ENCODE data around the gene PRLR.

The PRLR gene

DNA sequence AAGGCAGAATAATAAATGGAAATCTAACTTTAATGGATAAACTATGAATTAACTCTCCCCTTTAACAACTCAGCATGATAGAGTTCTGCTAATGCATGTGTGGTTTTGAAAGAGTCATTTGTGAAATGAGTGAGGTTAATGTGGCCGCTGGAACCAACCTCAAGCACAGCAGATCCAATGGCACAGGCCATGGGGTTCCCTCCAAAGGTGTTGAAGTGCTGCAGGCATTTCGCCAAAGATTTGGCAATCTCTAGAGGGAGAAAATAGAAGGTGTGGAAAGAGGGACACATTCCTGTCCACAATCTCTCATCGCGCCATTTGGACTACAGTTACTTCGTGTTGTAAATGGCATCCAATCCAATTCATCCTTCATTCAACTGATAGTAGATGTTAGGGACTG, 217.5 kb downstream of the PRLR start:
- no peak for DNase-seq (ENCODE audit: low read depth, low spot score)
- Histone ChIP-seq H3K4me3 (ENCODE audit: insufficient read length, low read depth) (no peak overlapping the region), H3K36me3 (ENCODE audit: insufficient read depth, insufficient read length, low read length) (no peaks in the 10 kb centered on the region), H3K27me3 (ENCODE audit: insufficient read depth, insufficient read length) (no peaks in the 10 kb centered on the region), H3K9me3 (ENCODE audit: insufficient read depth, low read length) (no peaks in the 10 kb centered on the region), H3K4me1 (ENCODE audit: insufficient read depth, insufficient read length) (no peaks in the 10 kb centered on the region), H3K9ac (ENCODE audit: insufficient read length, low read depth) (no peak overlapping the region)
- no peak for TF ChIP-seq SUZ12 (IDR thresholded peaks at IDR 0.05; ENCODE audit: extremely low read depth, insufficient read depth, insufficient read length)
- no peak for TF ChIP-seq YY1 (IDR thresholded peaks at IDR 0.05; ENCODE audit: insufficient read depth, insufficient read length)
- TF ChIP-seq ZNF274 (IDR thresholded peaks at IDR 0.05; ENCODE audit: low read depth, low read length): no peak

DNA sequence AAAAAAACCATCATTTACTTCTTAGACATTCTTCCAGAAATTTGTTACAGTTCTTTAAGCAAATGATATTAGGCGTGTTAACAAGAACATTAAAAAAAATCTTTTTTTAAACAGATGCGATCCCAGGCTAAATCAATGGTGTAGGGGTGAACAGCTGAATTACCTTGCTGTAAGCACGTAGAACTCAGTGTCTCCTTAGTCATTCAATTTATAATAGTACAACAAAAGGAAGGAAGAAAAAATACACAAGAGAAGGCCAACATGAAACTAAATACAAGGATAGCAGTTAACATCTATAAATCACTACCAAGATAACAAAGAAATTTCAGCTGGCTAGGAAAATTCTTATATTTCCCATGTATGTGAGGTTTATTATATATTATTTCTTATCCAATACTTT, 217.9 kb downstream of the PRLR start:
- TF ChIP-seq YY1 (IDR thresholded peaks at IDR 0.05; ENCODE audit: insufficient read depth, insufficient read length) (no peak), ZNF274 (IDR thresholded peaks at IDR 0.05; ENCODE audit: low read depth, low read length) (no peak), SUZ12 (IDR thresholded peaks at IDR 0.05; ENCODE audit: extremely low read depth, insufficient read depth, insufficient read length) (no peak)
- Histone ChIP-seq H3K4me3 (ENCODE audit: insufficient read length, low read depth) (no peak overlapping the region), H3K9me3 (ENCODE audit: insufficient read depth, low read length) (no peaks in the 10 kb centered on the region), H3K27me3 (ENCODE audit: insufficient read depth, insufficient read length) (no peaks in the 10 kb centered on the region), H3K4me1 (ENCODE audit: insufficient read depth, insufficient read length) (no peaks in the 10 kb centered on the region), H3K36me3 (ENCODE audit: insufficient read depth, insufficient read length, low read length) (no peaks in the 10 kb centered on the region), H3K9ac (ENCODE audit: insufficient read length, low read depth) (no peak overlapping the region)
- DNase-seq (ENCODE audit: low read depth, low spot score): no peak

DNA sequence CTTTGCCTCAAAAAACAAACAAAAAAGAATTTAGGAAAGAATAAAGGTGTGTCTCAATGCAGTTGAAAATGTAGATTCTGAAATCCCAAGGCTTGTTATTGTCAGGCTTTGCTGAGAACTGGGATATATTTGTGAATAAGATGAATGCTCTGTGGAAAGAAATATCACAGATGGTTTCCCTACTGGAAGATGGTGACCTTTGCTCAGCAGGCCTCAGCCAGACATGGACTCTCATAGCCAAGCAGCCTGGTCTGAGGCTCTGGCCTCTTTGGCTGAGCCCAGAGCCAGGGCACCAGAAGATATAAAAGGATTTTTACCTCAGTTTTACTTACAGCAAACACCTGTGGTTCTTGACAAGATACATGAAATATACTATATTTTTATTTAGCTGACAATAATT, 219.6 kb downstream of the PRLR start:
- Histone ChIP-seq H3K9me3 (ENCODE audit: insufficient read depth, low read length) (no peaks in the 10 kb centered on the region), H3K27me3 (ENCODE audit: insufficient read depth, insufficient read length) (no peaks in the 10 kb centered on the region), H3K4me1 (ENCODE audit: insufficient read depth, insufficient read length) (no peaks in the 10 kb centered on the region), H3K9ac (ENCODE audit: insufficient read length, low read depth) (no peak overlapping the region), H3K36me3 (ENCODE audit: insufficient read depth, insufficient read length, low read length) (no peaks in the 10 kb centered on the region), H3K4me3 (ENCODE audit: insufficient read length, low read depth) (no peak overlapping the region)
- DNase-seq (ENCODE audit: low read depth, low spot score): no peak
- no peak for TF ChIP-seq ZNF274 (IDR thresholded peaks at IDR 0.05; ENCODE audit: low read depth, low read length)
- no peak for TF ChIP-seq YY1 (IDR thresholded peaks at IDR 0.05; ENCODE audit: insufficient read depth, insufficient read length)
- TF ChIP-seq SUZ12 (IDR thresholded peaks at IDR 0.05; ENCODE audit: extremely low read depth, insufficient read depth, insufficient read length): no peak

DNA sequence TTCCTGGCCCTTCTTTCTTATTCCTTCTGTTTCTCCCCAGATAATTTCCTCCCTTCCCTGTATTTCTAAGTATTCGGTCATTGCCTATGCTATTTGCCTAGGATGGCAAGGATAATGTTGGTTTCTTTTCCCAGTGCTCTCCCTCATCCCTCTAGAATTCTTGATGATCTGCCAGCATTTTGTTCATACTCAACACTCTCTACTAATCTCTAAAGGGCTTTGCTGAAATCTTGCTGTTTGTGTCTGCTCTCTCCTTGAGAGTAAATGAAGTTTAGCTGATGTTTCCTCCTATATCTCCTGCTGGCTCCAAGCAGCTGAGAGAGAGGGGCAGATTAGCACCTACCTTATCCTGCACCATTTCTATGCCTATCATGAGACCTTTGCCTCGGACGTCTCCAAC, 220.6 kb downstream of the PRLR start:
- Histone ChIP-seq H3K36me3 (ENCODE audit: insufficient read depth, insufficient read length, low read length) (no peaks in the 10 kb centered on the region), H3K4me1 (ENCODE audit: insufficient read depth, insufficient read length) (no peaks in the 10 kb centered on the region), H3K9me3 (ENCODE audit: insufficient read depth, low read length) (no peaks in the 10 kb centered on the region), H3K4me3 (ENCODE audit: insufficient read length, low read depth) (no peak overlapping the region), H3K9ac (ENCODE audit: insufficient read length, low read depth) (no peak overlapping the region), H3K27me3 (ENCODE audit: insufficient read depth, insufficient read length) (no peaks in the 10 kb centered on the region)
- no peak for TF ChIP-seq SUZ12 (IDR thresholded peaks at IDR 0.05; ENCODE audit: extremely low read depth, insufficient read depth, insufficient read length)
- TF ChIP-seq YY1 (IDR thresholded peaks at IDR 0.05; ENCODE audit: insufficient read depth, insufficient read length): no peak
- no peak for TF ChIP-seq ZNF274 (IDR thresholded peaks at IDR 0.05; ENCODE audit: low read depth, low read length)
- no peak for DNase-seq (ENCODE audit: low read depth, low spot score)

DNA sequence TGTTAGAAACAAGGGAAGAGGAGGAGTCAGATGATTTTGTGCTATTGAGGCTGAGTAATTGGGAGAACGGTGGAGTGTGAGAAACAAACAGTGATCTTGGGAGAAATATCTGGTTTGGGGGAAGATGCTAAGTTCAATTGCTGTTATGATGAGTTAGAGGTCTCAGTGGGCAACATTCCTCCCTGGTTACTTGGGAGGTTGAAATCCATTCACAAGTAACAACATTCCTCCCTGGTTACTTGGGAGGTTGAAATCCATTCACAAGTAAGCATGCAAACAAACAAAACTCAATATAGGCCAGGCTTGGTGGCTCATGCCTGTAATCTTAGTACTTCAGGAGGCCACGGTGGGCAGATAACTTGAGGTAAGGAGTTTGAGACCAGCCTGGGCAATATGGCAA, 221.3 kb downstream of the PRLR start:
- DNase-seq (ENCODE audit: low read depth, low spot score): no peak
- Histone ChIP-seq H3K9ac (ENCODE audit: insufficient read length, low read depth) (no peak overlapping the region), H3K9me3 (ENCODE audit: insufficient read depth, low read length) (no peaks in the 10 kb centered on the region), H3K27me3 (ENCODE audit: insufficient read depth, insufficient read length) (no peaks in the 10 kb centered on the region), H3K4me3 (ENCODE audit: insufficient read length, low read depth) (no peak overlapping the region), H3K36me3 (ENCODE audit: insufficient read depth, insufficient read length, low read length) (no peaks in the 10 kb centered on the region), H3K4me1 (ENCODE audit: insufficient read depth, insufficient read length) (no peaks in the 10 kb centered on the region)
- TF ChIP-seq SUZ12 (IDR thresholded peaks at IDR 0.05; ENCODE audit: extremely low read depth, insufficient read depth, insufficient read length): no peak
- no peak for TF ChIP-seq ZNF274 (IDR thresholded peaks at IDR 0.05; ENCODE audit: low read depth, low read length)
- no peak for TF ChIP-seq YY1 (IDR thresholded peaks at IDR 0.05; ENCODE audit: insufficient read depth, insufficient read length)

DNA sequence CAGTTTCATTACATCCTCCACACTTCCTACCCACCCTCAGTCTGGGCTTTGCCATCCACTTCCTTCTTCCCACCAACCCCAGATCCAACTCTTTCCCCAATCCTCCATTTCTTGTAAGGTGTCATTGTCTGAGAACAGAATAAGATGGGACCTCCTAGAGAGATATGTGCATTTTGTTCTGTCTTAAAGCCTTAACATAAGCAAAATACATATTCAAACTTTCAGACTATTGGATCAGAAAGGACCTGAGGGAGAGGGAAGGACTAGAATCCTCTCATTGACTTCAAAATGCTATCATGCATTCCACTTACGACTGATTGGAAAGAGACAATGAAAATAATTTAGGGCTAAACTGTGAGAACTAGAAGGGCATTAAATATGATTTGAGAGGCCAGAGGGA, 225.5 kb downstream of the PRLR start:
- Histone ChIP-seq H3K27me3 (ENCODE audit: insufficient read depth, insufficient read length) (no peaks in the 10 kb centered on the region), H3K4me3 (ENCODE audit: insufficient read length, low read depth) (no peak overlapping the region), H3K4me1 (ENCODE audit: insufficient read depth, insufficient read length) (no peaks in the 10 kb centered on the region), H3K9me3 (ENCODE audit: insufficient read depth, low read length) (no peaks in the 10 kb centered on the region), H3K36me3 (ENCODE audit: insufficient read depth, insufficient read length, low read length) (no peaks in the 10 kb centered on the region), H3K9ac (ENCODE audit: insufficient read length, low read depth) (no peak overlapping the region)
- TF ChIP-seq YY1 (IDR thresholded peaks at IDR 0.05; ENCODE audit: insufficient read depth, insufficient read length) (no peak), SUZ12 (IDR thresholded peaks at IDR 0.05; ENCODE audit: extremely low read depth, insufficient read depth, insufficient read length) (no peak), ZNF274 (IDR thresholded peaks at IDR 0.05; ENCODE audit: low read depth, low read length) (no peak)
- no peak for DNase-seq (ENCODE audit: low read depth, low spot score)

DNA sequence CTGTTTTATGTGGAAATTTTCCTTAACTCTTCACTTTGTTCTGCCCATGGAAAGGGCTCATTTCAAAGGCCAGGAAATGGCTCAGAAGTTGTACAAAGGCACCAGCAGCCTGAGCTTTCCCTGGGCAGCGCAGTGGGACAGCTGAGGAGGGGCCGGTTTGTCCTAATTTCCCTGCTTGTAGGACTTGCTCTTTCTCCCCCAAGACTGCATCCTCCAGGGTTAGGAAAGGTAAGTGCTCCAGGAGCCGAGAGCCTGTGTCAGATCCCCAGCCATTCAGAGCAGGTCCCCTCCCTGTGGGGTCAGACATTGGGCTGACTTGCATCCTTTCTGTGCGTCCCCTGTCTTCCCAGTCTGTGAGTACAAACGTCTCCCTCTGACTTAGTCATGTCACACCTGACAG, 226.1 kb downstream of the PRLR start:
- Histone ChIP-seq H3K4me3 (ENCODE audit: insufficient read length, low read depth) (no peak overlapping the region), H3K36me3 (ENCODE audit: insufficient read depth, insufficient read length, low read length) (no peaks in the 10 kb centered on the region), H3K4me1 (ENCODE audit: insufficient read depth, insufficient read length) (no peaks in the 10 kb centered on the region), H3K9ac (ENCODE audit: insufficient read length, low read depth) (no peak overlapping the region), H3K9me3 (ENCODE audit: insufficient read depth, low read length) (no peaks in the 10 kb centered on the region), H3K27me3 (ENCODE audit: insufficient read depth, insufficient read length) (no peaks in the 10 kb centered on the region)
- no peak for TF ChIP-seq YY1 (IDR thresholded peaks at IDR 0.05; ENCODE audit: insufficient read depth, insufficient read length)
- no peak for TF ChIP-seq ZNF274 (IDR thresholded peaks at IDR 0.05; ENCODE audit: low read depth, low read length)
- TF ChIP-seq SUZ12 (IDR thresholded peaks at IDR 0.05; ENCODE audit: extremely low read depth, insufficient read depth, insufficient read length): no peak
- DNase-seq (ENCODE audit: low read depth, low spot score): no peak
